Erythroblast (primary cell): ENCODE data around the gene CACNB4.

Experiments
- GATA1 ChIP-seq: IDR thresholded peaks from 2 replicates; pipeline ENCODE4 v1.6.1; 2011; ENCODE audit warnings: low read depth, mild to moderate bottlenecking, control low read depth, low read length, moderate library complexity
- POLR2A ChIP-seq: IDR thresholded peaks from 2 replicates; pipeline ENCODE4 v1.6.1; 2011; ENCODE audit warnings: mild to moderate bottlenecking, low read length

DNA sequence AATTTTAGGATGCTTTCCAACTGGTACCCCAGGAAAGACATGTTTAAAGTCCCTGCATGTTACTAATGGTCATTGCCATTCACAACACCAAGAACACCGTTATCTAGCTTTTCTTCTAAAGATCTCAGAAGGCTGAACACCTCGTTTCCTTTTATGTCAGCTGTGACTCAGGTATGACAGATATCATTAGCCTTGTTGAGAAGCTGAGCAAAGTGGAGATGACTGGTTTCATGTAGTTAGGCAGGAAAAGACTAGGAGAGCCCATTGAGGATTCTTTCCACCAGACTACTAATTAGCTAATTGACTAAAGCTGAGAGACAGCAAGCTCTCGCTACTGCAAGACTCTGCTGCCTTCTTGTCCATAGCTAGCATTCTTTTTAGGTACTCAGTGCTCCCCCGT is 238.6 kb downstream of the CACNB4 start:
- TF ChIP-seq POLR2A (no peak), GATA1 (no peak)
